ENCODE measurements around the gene BPIFB4.

- TF ChIP-seq CTCF (IDR thresholded peaks at IDR 0.05; ENCODE audit: insufficient read depth, low read depth, low read length) (no peak), EZH2 (IDR thresholded peaks at IDR 0.05; ENCODE audit: insufficient read depth, low read length) (no peak)
Measured at GRCh38 chr20:33139467-33139866, 60.0 kb downstream of the BPIFB4 start.
